HG03520 (cell line): ENCODE measurements around the gene TAF11.
"Not testable (repeated sequence)": the region's sequence is repeated elsewhere in the genome, so short reads cannot be mapped to it uniquely, and the experiment has no call there.

Experiments used
- ATAC-seq: cut with Tn5 transposase; IDR thresholded peaks from one replicate; pipeline ENCODE4 v1.9.1; 2021; ENCODE audit warnings: mild to moderate bottlenecking, moderate library complexity; ENCODE audit not compliant: unreplicated experiment

Gene TAF11

GRCh38 chr6:34887753-34888513 lies at the start of gene TAF11:
Gene TAF11 (minus strand): TSS chr6:34888042. CDS start chr6:34887957, 85 bp downstream.
- peak; percentile 63 for ATAC-seq

GRCh38 chr6:34934516-34934915 lies 46.7 kb upstream of the TAF11 start:
- ATAC-seq: no peak

- ATAC-seq: not testable (repeated sequence)
Measured at GRCh38 chr6:34932202-34932601, 44.4 kb upstream of the TAF11 start.

- no peak for ATAC-seq
Measured at GRCh38 chr6:34930221-34930620, 42.4 kb upstream of the TAF11 start.

GRCh38 chr6:34929241-34929978 lies 41.6 kb upstream of the TAF11 start:
- ATAC-seq: no peak

GRCh38 chr6:34928695-34929094 lies 40.9 kb upstream of the TAF11 start:
- no peak for ATAC-seq

- no peak for ATAC-seq
Measured at GRCh38 chr6:34928220-34928619, 40.4 kb upstream of the TAF11 start.

GRCh38 chr6:34926655-34927054 lies 38.8 kb upstream of the TAF11 start:
- no peak for ATAC-seq

GRCh38 chr6:34924831-34925625 lies 37.2 kb upstream of the TAF11 start:
- no peak for ATAC-seq

GRCh38 chr6:34922177-34922663 lies 34.4 kb upstream of the TAF11 start:
- ATAC-seq: no peak

GRCh38 chr6:34920097-34920496 lies 32.3 kb upstream of the TAF11 start:
- no peak for ATAC-seq

- no peak for ATAC-seq
Measured at GRCh38 chr6:34919651-34920050, 31.8 kb upstream of the TAF11 start.

- no peak for ATAC-seq
Measured at GRCh38 chr6:34917626-34918285, 29.9 kb upstream of the TAF11 start.

- ATAC-seq: no peak
Measured at GRCh38 chr6:34916348-34916967, 28.6 kb upstream of the TAF11 start.

- ATAC-seq: no peak
Measured at GRCh38 chr6:34914358-34914757, 26.5 kb upstream of the TAF11 start.

GRCh38 chr6:34912715-34913464 lies 25.0 kb upstream of the TAF11 start:
- peak; percentile 44 for ATAC-seq

- ATAC-seq: no peak
Measured at GRCh38 chr6:34911822-34912221, 24.0 kb upstream of the TAF11 start.

- no peak for ATAC-seq
Measured at GRCh38 chr6:34909320-34909883, 21.6 kb upstream of the TAF11 start.

GRCh38 chr6:34908194-34908593 lies 20.4 kb upstream of the TAF11 start:
- ATAC-seq: no peak
